SK-N-SH (cell line): ENCODE data around the gene MCTP2. TPM values are rescaled to one million over a fixed set of nuclear protein-coding genes. Genes with fewer than 3 reads are reported as not detected.

Experiments used
- CTCF ChIA-PET: fragments of 300-600, 350-600 bp; formaldehyde crosslinking; extraction: SDS; loops from one replicate; lab custom pipeline; 2021; lab: Yijun Ruan, JAX
- POLR2A ChIA-PET: fragments of 350-600 bp; sonication (Branson Sonifier 250); formaldehyde crosslinking; extraction: SDS; loops from one replicate; lab custom pipeline; 2020; ENCODE audit warnings: antibody characterized with exemption, inconsistent platforms; lab: Yijun Ruan, JAX
- DNase-seq: peaks from one replicate; pipeline ENCODE4 v3.0.0; 2012
- H2AFZ ChIP-seq: fragments of 200-600 bp; sonication (generic); 2 replicates; pipeline ENCODE4 v1.8.1; 2016; ENCODE audit warnings: antibody characterized with exemption, mild to moderate bottlenecking, low read depth
- H3F3A ChIP-seq: fragments of 200-600 bp; sonication (generic); replicated peaks from 2 replicates; pipeline ENCODE3; 2016; ENCODE audit warnings: antibody characterized with exemption, mild to moderate bottlenecking; ENCODE audit not compliant: insufficient read depth
- H3K27ac ChIP-seq, 2 experiments: fragments of 200-500 bp in 1 of 2; fragments of 200-600 bp in 1 of 2; sonication (Bioruptor generic) in 1 of 2; sonication (generic), shearing (Covaris generic) in 1 of 2; 2 replicates each; pipeline versions ENCODE4 v1.5.1 to v1.6.1; 2014 to 2016; ENCODE audit warnings: low read depth in 2 of 2, inconsistent platforms in 1 of 2, low read length in 1 of 2, mild to moderate bottlenecking in 1 of 2, mixed read lengths in 1 of 2
- H3K27me3 ChIP-seq: fragments of 200-600 bp; sonication (generic), shearing (Covaris generic); 2 replicates; pipeline ENCODE4 v1.6.1; 2016; ENCODE audit warnings: mixed run types; ENCODE audit not compliant: insufficient read depth
- H3K36me3 ChIP-seq, 2 experiments: fragments of 200-500 bp in 1 of 2; fragments of 200-600 bp in 1 of 2; sonication (Bioruptor generic) in 1 of 2; sonication (generic) in 1 of 2; replicated peaks in 1 of 2; 2 replicates each; pipeline versions ENCODE3 to v1.5.1; 2014 to 2016; ENCODE audit warnings: low read length in 1 of 2, mild to moderate bottlenecking in 1 of 2; ENCODE audit not compliant: insufficient read depth in 2 of 2, control insufficient read depth in 1 of 2
- H3K4me1 ChIP-seq, 2 experiments: fragments of 200-500 bp in 1 of 2; fragments of 200-600 bp in 1 of 2; sonication (Bioruptor generic) in 1 of 2; sonication (generic), shearing (Covaris generic) in 1 of 2; 2 replicates each; pipeline versions ENCODE4 v1.5.1 to v1.6.1; 2014 to 2016; ENCODE audit warnings: low read depth in 1 of 2, low read length in 1 of 2, mixed run types in 1 of 2; ENCODE audit not compliant: insufficient read depth in 2 of 2, control insufficient read depth in 1 of 2
- H3K4me2 ChIP-seq: fragments of 200-600 bp; sonication (generic), shearing (Covaris generic); 2 replicates; pipeline ENCODE4 v1.6.1; 2017; ENCODE audit warnings: mixed run types
- H3K4me3 ChIP-seq, 2 experiments: fragments of 200-500 bp in 1 of 2; fragments of 200-600 bp in 1 of 2; sonication (Bioruptor generic) in 1 of 2; sonication (generic), shearing (Covaris generic) in 1 of 2; 2 replicates each; pipeline versions ENCODE4 v1.5.1 to v1.8.1; 2014 to 2016; ENCODE audit warnings: low read depth in 2 of 2, inconsistent platforms in 1 of 2, low read length in 1 of 2, mild to moderate bottlenecking in 1 of 2, mixed read lengths in 1 of 2, moderate library complexity in 1 of 2
- H3K79me2 ChIP-seq: fragments of 200-600 bp; sonication (generic); 2 replicates; pipeline ENCODE4 v1.8.1; 2017; ENCODE audit warnings: mild to moderate bottlenecking; ENCODE audit not compliant: insufficient read depth
- H3K9ac ChIP-seq: fragments of 200-600 bp; sonication (generic); 2 replicates; pipeline ENCODE4 v1.6.1; 2017; ENCODE audit warnings: mixed run types
- H3K9me2 ChIP-seq: fragments of 200-600 bp; sonication (generic); 2 replicates; pipeline ENCODE4 v1.6.1; 2017; ENCODE audit warnings: mixed run types
- H3K9me3 ChIP-seq: fragments of 200-600 bp; sonication (generic); 2 replicates; pipeline ENCODE4 v1.6.1; 2017; ENCODE audit warnings: mixed run types, mild to moderate bottlenecking, moderate library complexity
- H4K20me1 ChIP-seq: fragments of 200-600 bp; sonication (generic); 2 replicates; pipeline ENCODE4 v1.6.1; 2017; ENCODE audit warnings: mild to moderate bottlenecking, mixed run types; ENCODE audit not compliant: insufficient read depth
- CHD2 ChIP-seq: fragments of 150-350 bp; IDR thresholded peaks from 2 replicates; pipeline ENCODE4 v1.6.1; 2018; ENCODE audit warnings: low read length; ENCODE audit not compliant: partially characterized antibody
- ELF1 ChIP-seq: IDR thresholded peaks from 2 replicates; pipeline ENCODE4 v1.4.0; 2012
- EZH2phosphoT487 ChIP-seq: fragments of 200-600 bp; sonication (generic); IDR thresholded peaks from 2 replicates; pipeline ENCODE4 v1.6.1; 2017; ENCODE audit warnings: low read depth, mixed run types, mild to moderate bottlenecking, antibody characterized with exemption, moderate library complexity, borderline replicate concordance
- FOXM1 ChIP-seq: IDR thresholded peaks from 2 replicates; pipeline ENCODE4 v1.4.0; 2012; ENCODE audit warnings: low read depth, mild to moderate bottlenecking
- JUND ChIP-seq: IDR thresholded peaks from 2 replicates; pipeline ENCODE4 v1.4.0; 2012
- NRF1 ChIP-seq: IDR thresholded peaks from 2 replicates; pipeline ENCODE4 v1.6.1; 2012; ENCODE audit warnings: low read depth, mild to moderate bottlenecking, low read length
- REST ChIP-seq: IDR thresholded peaks from 2 replicates; pipeline ENCODE4 v1.6.1; 2012; ENCODE audit warnings: mild to moderate bottlenecking, low read depth, low read length, moderate library complexity
- RXRA ChIP-seq: IDR thresholded peaks from 2 replicates; pipeline ENCODE4 v1.4.0; 2012; ENCODE audit warnings: low read depth, mild to moderate bottlenecking, borderline replicate concordance
- SMC3 ChIP-seq: IDR thresholded peaks from 2 replicates; pipeline ENCODE4 v1.6.1; 2012; ENCODE audit warnings: low read depth, low read length, improper control_type of control experiment
- TEAD4 ChIP-seq: IDR thresholded peaks from 2 replicates; pipeline ENCODE4 v1.4.0; 2012; ENCODE audit warnings: mild to moderate bottlenecking, borderline replicate concordance; ENCODE audit not compliant: insufficient read depth
- WGBS: methylation state at CpG from one replicate; pipeline ENCODE4 v1.1.6; 2017; ENCODE audit warnings: low lambda C conversion rate; 5-methylcytosine and 5-hydroxymethylcytosine counted together
- polyA plus RNA-seq, 3 experiments: library from polyadenylated mRNA; depleted of rRNA; stranded (reverse); fragments of >200 nt; gene quantifications; 2 replicates each; pipeline ENCODE4 v1.2.3, GENCODE V29; 2012
- TF ChIP-seq, protein P1 (sequence below): IDR thresholded peaks from 2 replicates; pipeline ENCODE4; 2012

MCTP2 gene
- polyA plus RNA-seq, 1 of the 3 experiments (the other 2 are of a cell fraction): 0.26 TPM

GRCh38 chr15:94235646-94236045 is 4.3 kb downstream of the MCTP2 start:
- H3K9me3 ChIP-seq: no peaks in the 10 kb centered on the region; the same call in 1 of the 2 replicates
- H4K20me1 ChIP-seq: no peaks in the 10 kb centered on the region
- WGBS: 49% methylated on average over 6 of the region's 6 CpGs
- no peak overlapping the region for H2AFZ ChIP-seq
- DNase-seq: no peak
- no peaks in the 10 kb centered on the region for H3K27me3 ChIP-seq
- H3K9ac ChIP-seq: no peak overlapping the region
- no peaks in the 10 kb centered on the region for H3K9me2 ChIP-seq
- H3K4me3 ChIP-seq: no peak overlapping the region
- peaks cover 0 to under 1% of the 10 kb centered on the region in 2 experiments; a peak in 2 of 4 replicates for H3K4me1 ChIP-seq
- H3F3A ChIP-seq: no peaks in the 10 kb centered on the region
- no peaks in the 10 kb centered on the region for H3K36me3 ChIP-seq
- TF ChIP-seq JUND (no peak), NRF1 (no peak), FOXM1 (no peak), EZH2phosphoT487 (no peak), REST (no peak), SMC3 (no peak), ELF1 (no peak)
- TF ChIP-seq, protein P1, sequence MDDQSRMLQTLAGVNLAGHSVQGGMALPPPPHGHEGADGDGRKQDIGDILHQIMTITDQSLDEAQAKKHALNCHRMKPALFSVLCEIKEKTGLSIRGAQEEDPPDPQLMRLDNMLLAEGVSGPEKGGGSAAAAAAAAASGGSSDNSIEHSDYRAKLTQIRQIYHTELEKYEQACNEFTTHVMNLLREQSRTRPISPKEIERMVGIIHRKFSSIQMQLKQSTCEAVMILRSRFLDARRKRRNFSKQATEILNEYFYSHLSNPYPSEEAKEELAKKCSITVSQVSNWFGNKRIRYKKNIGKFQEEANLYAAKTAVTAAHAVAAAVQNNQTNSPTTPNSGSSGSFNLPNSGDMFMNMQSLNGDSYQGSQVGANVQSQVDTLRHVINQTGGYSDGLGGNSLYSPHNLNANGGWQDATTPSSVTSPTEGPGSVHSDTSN: no peak
- CTCF ChIA-PET: no interaction called here
- no peak overlapping the region for H3K27ac ChIP-seq
- H3K4me2 ChIP-seq: no peak overlapping the region
- POLR2A ChIA-PET: no interaction called here
- H3K79me2 ChIP-seq: no peaks in the 10 kb centered on the region

DNA sequence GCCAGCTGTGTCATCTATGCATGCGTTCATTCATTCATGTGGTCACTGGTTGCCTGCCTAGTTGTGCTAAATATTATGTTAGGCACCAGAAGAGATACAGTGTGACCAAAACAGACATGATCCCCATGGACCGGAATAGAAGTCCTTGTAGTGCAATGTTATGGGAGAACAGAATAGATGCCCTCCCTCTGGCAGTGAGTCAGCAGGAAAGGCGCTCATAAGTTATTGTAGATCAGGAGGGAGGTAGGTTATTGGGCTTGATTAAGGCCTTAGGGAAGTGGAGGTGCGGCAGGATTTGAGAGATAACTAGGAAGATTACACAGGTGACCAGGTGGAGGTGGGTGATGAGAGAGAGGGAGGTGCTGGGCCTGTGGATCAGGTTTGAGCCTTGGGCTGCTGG is 5.2 kb downstream of the MCTP2 start:
- Histone ChIP-seq H3K27ac (no peak overlapping the region), H4K20me1 (no peaks in the 10 kb centered on the region), H3K9me2 (no peaks in the 10 kb centered on the region), H3K79me2 (no peaks in the 10 kb centered on the region), H3K4me3 (no peak overlapping the region), H2AFZ (no peak overlapping the region), H3K9ac (no peak overlapping the region), H3F3A (no peaks in the 10 kb centered on the region), H3K9me3 (no peaks in the 10 kb centered on the region; the same call in 1 of the 2 replicates), H3K4me1 (no peaks in the 10 kb centered on the region; a peak in 2 of 4 replicates), H3K36me3 (no peaks in the 10 kb centered on the region), H3K27me3 (no peaks in the 10 kb centered on the region), H3K4me2 (no peak overlapping the region)
- DNase-seq: no peak
- 56% methylated on average over 4 of the region's 4 CpGs for WGBS
- ChIA-PET POLR2A (no interaction called here), CTCF (no interaction called here)
- TF ChIP-seq, protein P1: no peak
- TF ChIP-seq CHD2 (no peak), RXRA (no peak), TEAD4 (no peak), FOXM1 (no peak)
